HepG2 (cell line): Measurements from ENCODE around the gene FXYD4. TPM values are rescaled to one million over a fixed set of nuclear protein-coding genes. Genes with fewer than 3 reads are reported as not detected.

Experiments
- ARID2 ChIP-seq: sonication (generic); formaldehyde crosslinking; IDR thresholded peaks from 2 replicates; pipeline ENCODE4 v1.8.1; 2022; ENCODE audit warnings: mild to moderate bottlenecking, missing genetic modification reagents, borderline replicate concordance
- GFI1 ChIP-seq: sonication (generic); formaldehyde crosslinking; IDR thresholded peaks from 2 replicates; pipeline ENCODE4 v1.5.0; 2020; ENCODE audit warnings: missing genetic modification reagents, mild to moderate bottlenecking, borderline replicate concordance
- HDAC1 ChIP-seq: sonication (generic); formaldehyde crosslinking; IDR thresholded peaks from 2 replicates; pipeline ENCODE4 v1.5.1; 2020; ENCODE audit warnings: mild to moderate bottlenecking, missing genetic modification reagents
- HOXA9 ChIP-seq: sonication (generic); formaldehyde crosslinking; IDR thresholded peaks from 2 replicates; pipeline ENCODE4 v1.8.1; 2022; ENCODE audit warnings: missing genetic modification reagents, mild to moderate bottlenecking, moderate library complexity, borderline replicate concordance
- NFE2L1 ChIP-seq: sonication (generic); formaldehyde crosslinking; IDR thresholded peaks from 2 replicates; pipeline ENCODE4 v1.4.0; 2020; ENCODE audit warnings: missing genetic modification reagents, mild to moderate bottlenecking, borderline replicate concordance
- SOX5 ChIP-seq: IDR thresholded peaks from 2 replicates; pipeline ENCODE4 v1.6.1; 2016; ENCODE audit warnings: borderline replicate concordance
- TAF15 ChIP-seq: fragments of 200-400 bp; formaldehyde crosslinking; IDR thresholded peaks from one replicate; pipeline ENCODE4 v1.6.1; 2018; ENCODE audit warnings: mild to moderate bottlenecking, low read depth, low read length; ENCODE audit not compliant: poor library complexity, severe bottlenecking
- ZNF333 ChIP-seq: sonication (generic); formaldehyde crosslinking; IDR thresholded peaks from 2 replicates; pipeline ENCODE4 v1.4.0; 2020; ENCODE audit warnings: mild to moderate bottlenecking, missing genetic modification reagents, borderline replicate concordance
- ZNF460 ChIP-seq: sonication (generic); formaldehyde crosslinking; IDR thresholded peaks from 2 replicates; pipeline ENCODE4 v1.5.1; 2020; ENCODE audit warnings: missing genetic modification reagents, mild to moderate bottlenecking, borderline replicate concordance
- ZNF589 ChIP-seq: sonication (generic); formaldehyde crosslinking; conservative IDR thresholded peaks from 2 replicates; pipeline ENCODE4 v1.8.0; 2022; ENCODE audit warnings: mild to moderate bottlenecking, moderate library complexity, missing genetic modification reagents
- polyA plus RNA-seq, 8 experiments: library from polyadenylated mRNA; depleted of rRNA in 3 of 8; stranded (reverse) in 7 of 8; unstranded in 1 of 8; fragments of >200 nt; fragmentation: Illumina TruSeq in 4 of 8; extraction: Trizol in 4 of 8; gene quantifications; 2 replicates each; pipeline versions ENCODE4 v1.2.1 to v1.2.3, GENCODE V29; 2011 to 2016; ENCODE audit warnings: low read depth in 4 of 8, missing spikeins in 1 of 8, mixed read lengths in 1 of 8; ENCODE audit not compliant: insufficient read depth in 1 of 8
- total RNA-seq, 5 experiments: library from RNA; depleted of rRNA; stranded (reverse); fragments of >200 nt; fragmentation: Illumina TruSeq; extraction: Trizol; gene quantifications; 2 replicates each; pipeline ENCODE4 v1.2.3, GENCODE V29; 2016; ENCODE audit warnings: low read depth in 1 of 5
- TF ChIP-seq, protein P1 (sequence below), 2 experiments: IDR thresholded peaks; 2 replicates each; pipeline ENCODE4 v1.6.1; 2011 to 2012; ENCODE audit warnings: low read length in 2 of 2, borderline replicate concordance in 1 of 2, low read depth in 1 of 2, mild to moderate bottlenecking in 1 of 2, moderate library complexity in 1 of 2
- TF ChIP-seq, protein P2 (sequence below): sonication (generic); formaldehyde crosslinking; IDR thresholded peaks from 2 replicates; pipeline ENCODE4 v1.4.0; 2020; ENCODE audit warnings: missing genetic modification reagents
- TF ChIP-seq, protein P3 (sequence below): sonication (generic); formaldehyde crosslinking; IDR thresholded peaks from 2 replicates; pipeline ENCODE4 v1.8.0; 2022; ENCODE audit warnings: mild to moderate bottlenecking, missing genetic modification reagents; ENCODE audit not compliant: insufficient replicate concordance
- TF ChIP-seq, protein P4 (sequence below): sonication (generic); formaldehyde crosslinking; IDR thresholded peaks from 2 replicates; pipeline ENCODE4 v1.4.0; 2020; ENCODE audit warnings: low read depth, mild to moderate bottlenecking, missing genetic modification reagents
- TF ChIP-seq, protein P5 (sequence below): sonication (generic); formaldehyde crosslinking; IDR thresholded peaks from 2 replicates; pipeline ENCODE4 v1.5.1; 2020; ENCODE audit warnings: missing genetic modification reagents, mild to moderate bottlenecking, borderline replicate concordance

FXYD4 gene
- total and polyA plus RNA-seq, 2 of the 13 experiments (the other 11 are each of a cell fraction or from before 2014, with no cell fraction given) = not detected

DNA sequence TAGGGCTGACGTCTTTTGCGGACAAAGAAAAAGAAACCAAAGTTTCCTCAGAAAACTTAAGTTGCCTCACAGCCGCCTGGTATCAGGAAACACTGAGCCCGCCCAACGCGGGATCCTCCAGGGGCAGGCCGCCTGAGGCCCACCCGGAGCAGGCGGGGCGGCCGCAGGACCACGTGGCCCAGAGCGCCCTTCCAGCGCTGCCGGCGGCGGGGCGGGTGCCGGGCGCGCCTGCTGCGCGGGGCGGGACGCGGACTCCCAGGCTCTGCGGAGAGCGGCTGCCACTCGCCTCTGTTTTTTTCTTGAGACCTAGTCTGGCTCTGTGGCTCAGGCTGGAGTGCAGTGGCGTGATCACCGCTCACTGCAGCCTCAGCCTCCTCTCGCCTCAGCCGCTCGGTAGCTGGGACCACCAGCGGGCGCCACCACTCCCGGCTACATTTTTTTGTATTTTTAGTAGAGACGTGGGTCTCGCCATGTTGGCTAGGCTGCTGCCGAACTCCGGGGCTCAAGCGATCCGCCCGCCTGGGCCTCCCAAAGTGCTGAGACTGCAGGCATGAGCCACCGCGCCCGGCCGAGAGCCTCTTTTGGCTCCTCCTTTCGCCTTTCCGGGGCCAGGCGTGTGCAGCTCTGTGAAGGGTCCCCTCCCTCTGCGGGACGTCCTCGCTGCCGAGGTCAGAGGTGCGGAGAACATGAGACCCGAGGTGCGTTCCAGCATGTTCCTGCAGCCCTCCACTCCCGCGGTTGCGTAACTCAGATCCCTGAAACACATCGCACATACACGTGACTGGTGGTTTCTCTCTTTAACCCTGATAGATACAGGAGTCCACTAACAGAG, 49.1 kb downstream of the FXYD4 start (continued):
- TF ChIP-seq HDAC1 (CRISPR knock-in tag) (peak; percentile 95), SOX5 (CRISPR knock-in tag) (peak; percentile 90), NFE2L1 (CRISPR knock-in tag) (0 out of 2 replicates have a peak, but pooled peaks have one; percentile 36), HOXA9 (no peak), ZNF460 (CRISPR knock-in tag) (peak; percentile 80; the same call in 1 of the 2 replicates), ARID2 (CRISPR knock-in tag) (peak; percentile 99), GFI1 (CRISPR knock-in tag) (no peak; the same call in none of the 2 replicates), ZNF333 (CRISPR knock-in tag) (peak; percentile 96), TAF15 (peak; percentile 68), ZNF589 (CRISPR knock-in tag) (peak; percentile 98)
- TF ChIP-seq, protein P1, sequence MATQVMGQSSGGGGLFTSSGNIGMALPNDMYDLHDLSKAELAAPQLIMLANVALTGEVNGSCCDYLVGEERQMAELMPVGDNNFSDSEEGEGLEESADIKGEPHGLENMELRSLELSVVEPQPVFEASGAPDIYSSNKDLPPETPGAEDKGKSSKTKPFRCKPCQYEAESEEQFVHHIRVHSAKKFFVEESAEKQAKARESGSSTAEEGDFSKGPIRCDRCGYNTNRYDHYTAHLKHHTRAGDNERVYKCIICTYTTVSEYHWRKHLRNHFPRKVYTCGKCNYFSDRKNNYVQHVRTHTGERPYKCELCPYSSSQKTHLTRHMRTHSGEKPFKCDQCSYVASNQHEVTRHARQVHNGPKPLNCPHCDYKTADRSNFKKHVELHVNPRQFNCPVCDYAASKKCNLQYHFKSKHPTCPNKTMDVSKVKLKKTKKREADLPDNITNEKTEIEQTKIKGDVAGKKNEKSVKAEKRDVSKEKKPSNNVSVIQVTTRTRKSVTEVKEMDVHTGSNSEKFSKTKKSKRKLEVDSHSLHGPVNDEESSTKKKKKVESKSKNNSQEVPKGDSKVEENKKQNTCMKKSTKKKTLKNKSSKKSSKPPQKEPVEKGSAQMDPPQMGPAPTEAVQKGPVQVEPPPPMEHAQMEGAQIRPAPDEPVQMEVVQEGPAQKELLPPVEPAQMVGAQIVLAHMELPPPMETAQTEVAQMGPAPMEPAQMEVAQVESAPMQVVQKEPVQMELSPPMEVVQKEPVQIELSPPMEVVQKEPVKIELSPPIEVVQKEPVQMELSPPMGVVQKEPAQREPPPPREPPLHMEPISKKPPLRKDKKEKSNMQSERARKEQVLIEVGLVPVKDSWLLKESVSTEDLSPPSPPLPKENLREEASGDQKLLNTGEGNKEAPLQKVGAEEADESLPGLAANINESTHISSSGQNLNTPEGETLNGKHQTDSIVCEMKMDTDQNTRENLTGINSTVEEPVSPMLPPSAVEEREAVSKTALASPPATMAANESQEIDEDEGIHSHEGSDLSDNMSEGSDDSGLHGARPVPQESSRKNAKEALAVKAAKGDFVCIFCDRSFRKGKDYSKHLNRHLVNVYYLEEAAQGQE (IDR thresholded peaks at IDR 0.05; ENCODE audit: borderline replicate concordance in 1 of 2, low read depth in 1 of 2, low read length in 2 of 2) = peak in 1 of 2 experiments; percentile 3; a peak in 1 of 4 replicates
- TF ChIP-seq, protein P2, sequence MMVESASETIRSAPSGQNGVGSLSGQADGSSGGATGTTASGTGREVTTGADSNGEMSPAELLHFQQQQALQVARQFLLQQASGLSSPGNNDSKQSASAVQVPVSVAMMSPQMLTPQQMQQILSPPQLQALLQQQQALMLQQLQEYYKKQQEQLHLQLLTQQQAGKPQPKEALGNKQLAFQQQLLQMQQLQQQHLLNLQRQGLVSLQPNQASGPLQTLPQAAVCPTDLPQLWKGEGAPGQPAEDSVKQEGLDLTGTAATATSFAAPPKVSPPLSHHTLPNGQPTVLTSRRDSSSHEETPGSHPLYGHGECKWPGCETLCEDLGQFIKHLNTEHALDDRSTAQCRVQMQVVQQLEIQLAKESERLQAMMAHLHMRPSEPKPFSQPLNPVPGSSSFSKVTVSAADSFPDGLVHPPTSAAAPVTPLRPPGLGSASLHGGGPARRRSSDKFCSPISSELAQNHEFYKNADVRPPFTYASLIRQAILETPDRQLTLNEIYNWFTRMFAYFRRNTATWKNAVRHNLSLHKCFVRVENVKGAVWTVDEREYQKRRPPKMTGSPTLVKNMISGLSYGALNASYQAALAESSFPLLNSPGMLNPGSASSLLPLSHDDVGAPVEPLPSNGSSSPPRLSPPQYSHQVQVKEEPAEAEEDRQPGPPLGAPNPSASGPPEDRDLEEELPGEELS = peak; percentile 93
- TF ChIP-seq, protein P3, sequence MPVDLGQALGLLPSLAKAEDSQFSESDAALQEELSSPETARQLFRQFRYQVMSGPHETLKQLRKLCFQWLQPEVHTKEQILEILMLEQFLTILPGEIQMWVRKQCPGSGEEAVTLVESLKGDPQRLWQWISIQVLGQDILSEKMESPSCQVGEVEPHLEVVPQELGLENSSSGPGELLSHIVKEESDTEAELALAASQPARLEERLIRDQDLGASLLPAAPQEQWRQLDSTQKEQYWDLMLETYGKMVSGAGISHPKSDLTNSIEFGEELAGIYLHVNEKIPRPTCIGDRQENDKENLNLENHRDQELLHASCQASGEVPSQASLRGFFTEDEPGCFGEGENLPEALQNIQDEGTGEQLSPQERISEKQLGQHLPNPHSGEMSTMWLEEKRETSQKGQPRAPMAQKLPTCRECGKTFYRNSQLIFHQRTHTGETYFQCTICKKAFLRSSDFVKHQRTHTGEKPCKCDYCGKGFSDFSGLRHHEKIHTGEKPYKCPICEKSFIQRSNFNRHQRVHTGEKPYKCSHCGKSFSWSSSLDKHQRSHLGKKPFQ (CRISPR knock-in tag) = peak; percentile 97
- TF ChIP-seq, protein P4, sequence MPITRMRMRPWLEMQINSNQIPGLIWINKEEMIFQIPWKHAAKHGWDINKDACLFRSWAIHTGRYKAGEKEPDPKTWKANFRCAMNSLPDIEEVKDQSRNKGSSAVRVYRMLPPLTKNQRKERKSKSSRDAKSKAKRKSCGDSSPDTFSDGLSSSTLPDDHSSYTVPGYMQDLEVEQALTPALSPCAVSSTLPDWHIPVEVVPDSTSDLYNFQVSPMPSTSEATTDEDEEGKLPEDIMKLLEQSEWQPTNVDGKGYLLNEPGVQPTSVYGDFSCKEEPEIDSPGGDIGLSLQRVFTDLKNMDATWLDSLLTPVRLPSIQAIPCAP (CRISPR knock-in tag) = peak; percentile 93; the same call in 1 of the 2 replicates
- TF ChIP-seq, protein P5, sequence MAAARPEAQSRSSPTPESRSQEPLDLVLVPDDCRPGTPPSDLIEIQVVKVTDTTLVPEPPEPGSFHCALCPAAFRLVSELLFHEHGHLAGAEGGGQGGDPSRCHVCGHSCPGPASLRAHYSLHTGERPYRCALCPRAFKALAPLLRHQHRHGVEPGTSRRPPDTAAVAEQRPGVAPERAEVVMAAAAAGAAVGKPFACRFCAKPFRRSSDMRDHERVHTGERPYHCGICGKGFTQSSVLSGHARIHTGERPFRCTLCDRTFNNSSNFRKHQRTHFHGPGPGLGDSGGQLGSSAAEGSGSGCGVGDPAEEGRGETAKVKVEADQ (CRISPR knock-in tag) = peak; percentile 94; the same call in 1 of the 2 replicates
